GM19328 (cell line): ENCODE data around the gene FLRT2.

Source experiments
- ATAC-seq: cut with Tn5 transposase; IDR thresholded peaks from one replicate; pipeline ENCODE4 v1.9.1; 2021; ENCODE audit warnings: mild to moderate bottlenecking, moderate library complexity; ENCODE audit not compliant: unreplicated experiment

The FLRT2 gene

GRCh38 chr14:85634205-85634604, 104.3 kb downstream of the FLRT2 start:
- no peak for ATAC-seq

- no peak for ATAC-seq
Measured at GRCh38 chr14:85644211-85644610, 114.3 kb downstream of the FLRT2 start.

- no peak for ATAC-seq
Measured at GRCh38 chr14:85653029-85653428, 123.1 kb downstream of the FLRT2 start.

- no peak for ATAC-seq
Measured at GRCh38 chr14:85660243-85660922, 130.4 kb downstream of the FLRT2 start.

GRCh38 chr14:85662096-85662495, 132.2 kb downstream of the FLRT2 start:
- ATAC-seq = no peak

- ATAC-seq = no peak
Measured at GRCh38 chr14:85663256-85663655, 133.3 kb downstream of the FLRT2 start.

GRCh38 chr14:85663667-85664066, 133.7 kb downstream of the FLRT2 start:
- ATAC-seq = no peak

- no peak for ATAC-seq
Measured at GRCh38 chr14:85675957-85676356, 146.0 kb downstream of the FLRT2 start.

- ATAC-seq = no peak
Measured at GRCh38 chr14:85686908-85687307, 157.0 kb downstream of the FLRT2 start.

GRCh38 chr14:85687456-85687855, 157.5 kb downstream of the FLRT2 start:
- ATAC-seq = no peak

- no peak for ATAC-seq
Measured at GRCh38 chr14:85688006-85688405, 158.1 kb downstream of the FLRT2 start.

- ATAC-seq = no peak
Measured at GRCh38 chr14:85695300-85695699, 165.4 kb downstream of the FLRT2 start.

GRCh38 chr14:85701116-85701515, 171.2 kb downstream of the FLRT2 start:
- no peak for ATAC-seq

- ATAC-seq = no peak
Measured at GRCh38 chr14:85701763-85702162, 171.8 kb downstream of the FLRT2 start.

- no peak for ATAC-seq
Measured at GRCh38 chr14:85702191-85702590, 172.2 kb downstream of the FLRT2 start.

GRCh38 chr14:85702997-85703396, 173.1 kb downstream of the FLRT2 start:
- no peak for ATAC-seq
